ENCODE results near the gene TMC3. TPM values are rescaled to one million over a fixed set of nuclear protein-coding genes. Genes with fewer than 3 reads are reported as not detected.
A peak's percentile ranks its signal among the peaks of the same experiment; 100 is the strongest.

TMC3 gene
- total and polyA plus RNA-seq, 7 donors, result not detected

- no peak overlapping the region for H3K27ac ChIP-seq
- 87 to 93% (median 88%) methylated on average over 14 of the region's 14 CpGs for WGBS, 3 donors
- peaks cover 0 to 8% of the 10 kb centered on the region in 2 donors for H3K36me3 ChIP-seq (ENCODE audit: insufficient read depth in 1 of 2, low read depth in 1 of 2)
- DNase-seq, result no peak
- ATAC-seq, result no peak
- intact Hi-C loops (cut with DNase I), result no loop called here
- no peaks in the 10 kb centered on the region for H3K4me1 ChIP-seq
- H3K27me3 ChIP-seq (ENCODE audit: insufficient read depth in 3 of 3, low read length in 2 of 3), result no peaks in the 10 kb centered on the region
- no peak overlapping the region for H3K4me3 ChIP-seq
- H3K9me3 ChIP-seq, result no peaks in the 10 kb centered on the region
- TF ChIP-seq, protein P1, sequence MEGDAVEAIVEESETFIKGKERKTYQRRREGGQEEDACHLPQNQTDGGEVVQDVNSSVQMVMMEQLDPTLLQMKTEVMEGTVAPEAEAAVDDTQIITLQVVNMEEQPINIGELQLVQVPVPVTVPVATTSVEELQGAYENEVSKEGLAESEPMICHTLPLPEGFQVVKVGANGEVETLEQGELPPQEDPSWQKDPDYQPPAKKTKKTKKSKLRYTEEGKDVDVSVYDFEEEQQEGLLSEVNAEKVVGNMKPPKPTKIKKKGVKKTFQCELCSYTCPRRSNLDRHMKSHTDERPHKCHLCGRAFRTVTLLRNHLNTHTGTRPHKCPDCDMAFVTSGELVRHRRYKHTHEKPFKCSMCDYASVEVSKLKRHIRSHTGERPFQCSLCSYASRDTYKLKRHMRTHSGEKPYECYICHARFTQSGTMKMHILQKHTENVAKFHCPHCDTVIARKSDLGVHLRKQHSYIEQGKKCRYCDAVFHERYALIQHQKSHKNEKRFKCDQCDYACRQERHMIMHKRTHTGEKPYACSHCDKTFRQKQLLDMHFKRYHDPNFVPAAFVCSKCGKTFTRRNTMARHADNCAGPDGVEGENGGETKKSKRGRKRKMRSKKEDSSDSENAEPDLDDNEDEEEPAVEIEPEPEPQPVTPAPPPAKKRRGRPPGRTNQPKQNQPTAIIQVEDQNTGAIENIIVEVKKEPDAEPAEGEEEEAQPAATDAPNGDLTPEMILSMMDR (IDR thresholded peaks at IDR 0.05), result no peak
These were observed 58.4 kb downstream of the TMC3 start for GRCh38 chr15:81315452-81316175.

DNA sequence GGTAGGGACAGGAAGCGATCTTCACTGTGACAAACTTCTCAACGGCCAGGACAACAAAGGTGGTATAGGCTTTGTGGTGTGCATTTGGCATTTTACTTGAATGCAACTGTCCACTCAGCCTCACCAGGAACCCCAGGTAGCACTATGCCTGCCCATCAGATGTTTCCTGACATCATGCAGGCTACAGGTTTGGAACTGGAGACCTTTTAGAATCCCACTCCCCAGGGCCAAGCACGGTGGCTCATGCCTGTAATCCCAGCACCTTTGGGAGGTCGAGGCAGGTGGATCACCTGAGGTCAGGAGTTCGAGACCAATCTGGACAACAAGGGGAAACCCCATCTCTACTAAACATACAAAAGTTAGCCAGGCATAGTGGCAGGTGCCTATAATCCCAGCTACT is 59.6 kb downstream of the TMC3 start:
- ATAC-seq (no peak), DNase-seq (no peak)
- Histone ChIP-seq H3K4me1 (no peaks in the 10 kb centered on the region), H3K4me3 (no peak overlapping the region), H3K36me3 (ENCODE audit: insufficient read depth in 1 of 2, low read depth in 1 of 2) (peaks cover 0 to 8% of the 10 kb centered on the region in 2 donors), H3K9me3 (no peaks in the 10 kb centered on the region), H3K27me3 (ENCODE audit: insufficient read depth in 3 of 3, low read length in 2 of 3) (no peaks in the 10 kb centered on the region), H3K27ac (no peak overlapping the region)
- TF ChIP-seq, protein P1 (IDR thresholded peaks at IDR 0.05), result no peak
- intact Hi-C loops (cut with DNase I), result no loop called here
- 85 to 96% (median 93%) methylated on average over 5 of the region's 5 CpGs for WGBS, 3 donors

DNA sequence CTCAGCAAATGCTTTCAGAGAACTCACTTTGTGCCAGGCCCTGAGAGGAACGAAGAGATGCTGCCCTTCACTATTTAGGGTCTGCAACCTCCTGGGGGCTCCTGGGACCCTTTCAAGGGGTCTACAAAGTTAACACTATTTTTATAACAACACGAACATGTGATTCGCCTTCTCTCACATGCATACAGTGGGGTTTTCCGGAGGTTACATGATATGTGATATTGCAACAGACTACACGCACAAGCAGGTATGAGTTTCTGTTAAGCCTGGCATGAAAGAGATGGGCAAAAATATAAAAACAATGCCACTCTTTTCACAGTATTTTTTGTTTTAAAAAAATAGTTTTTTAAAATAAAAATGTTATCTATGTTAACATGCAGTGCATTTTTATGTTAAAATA is 60.3 kb downstream of the TMC3 start:
- Histone ChIP-seq H3K4me3 (no peak overlapping the region), H3K36me3 (ENCODE audit: insufficient read depth in 1 of 2, low read depth in 1 of 2) (peaks cover 0 to 8% of the 10 kb centered on the region in 2 donors), H3K4me1 (no peaks in the 10 kb centered on the region), H3K9me3 (no peaks in the 10 kb centered on the region), H3K27ac (no peak overlapping the region), H3K27me3 (ENCODE audit: insufficient read depth in 3 of 3, low read length in 2 of 3) (no peaks in the 10 kb centered on the region)
- TF ChIP-seq, protein P1 (IDR thresholded peaks at IDR 0.05), result no peak
- DNase-seq, result no peak
- ATAC-seq, result no peak
- WGBS, 3 donors, result 74 to 81% (median 76%) methylated on average over 5 of the region's 5 CpGs
- intact Hi-C loops (cut with DNase I), result no loop called here

DNA sequence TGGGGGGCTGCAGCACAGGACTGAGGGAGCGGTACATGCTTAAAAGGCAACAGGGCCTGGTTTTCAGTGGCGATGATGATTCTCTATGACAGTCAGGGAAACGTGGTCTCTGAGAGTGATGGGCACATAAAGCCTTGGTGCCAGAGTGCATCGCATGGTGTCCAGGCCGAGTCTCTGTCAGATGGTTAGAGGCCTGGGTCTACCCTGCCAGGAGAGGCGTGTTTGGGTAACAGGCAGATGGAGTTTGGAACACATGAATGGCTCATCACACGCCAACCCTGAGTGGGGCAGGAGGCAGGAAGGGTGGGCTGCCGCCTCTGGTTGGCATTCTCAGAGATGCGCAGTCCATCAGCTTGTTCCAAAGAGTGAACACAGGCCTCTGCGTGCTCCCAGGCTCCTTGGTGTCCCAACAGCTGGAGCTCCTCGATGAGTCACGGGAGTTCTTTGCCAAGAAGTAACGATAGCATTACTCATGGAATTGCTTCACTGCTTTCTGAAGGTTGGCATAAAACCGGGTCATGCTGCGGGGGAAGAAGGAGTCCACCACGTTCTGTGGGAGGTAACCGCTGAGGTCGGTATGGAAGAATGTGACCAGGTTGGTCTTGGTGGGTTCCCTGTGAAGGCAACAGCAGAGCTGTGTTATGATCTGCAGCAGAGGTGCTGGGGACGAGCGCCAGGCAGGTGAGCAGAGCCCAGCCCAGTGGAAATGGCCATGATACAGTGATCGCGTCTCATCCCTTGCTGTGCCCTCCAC is 61.0 kb downstream of the TMC3 start:
- Histone ChIP-seq H3K4me1 (no peaks in the 10 kb centered on the region), H3K9me3 (no peaks in the 10 kb centered on the region), H3K36me3 (ENCODE audit: insufficient read depth in 1 of 2, low read depth in 1 of 2) (peaks cover 0 to 3% of the 10 kb centered on the region in 2 donors), H3K27ac (peak overlapping the region; percentile 36), H3K27me3 (ENCODE audit: insufficient read depth in 3 of 3, low read length in 2 of 3) (no peaks in the 10 kb centered on the region), H3K4me3 (no peak overlapping the region)
- intact Hi-C loops (cut with DNase I), result no loop called here
- ATAC-seq (peak; percentile 82 to 90 (median 88)), DNase-seq (peak; percentile 77 to 86)
- WGBS, 3 donors, result 53 to 66% (median 57%) methylated on average over 21 to 22 of the region's 22 CpGs
- TF ChIP-seq, protein P1 (IDR thresholded peaks at IDR 0.05), result no peak
